ENCODE data around the gene PPARD. TPM values are rescaled to one million over a fixed set of nuclear protein-coding genes. Genes with fewer than 3 reads are reported as not detected.

The PPARD gene
- total and polyA plus RNA-seq, 2 of the 13 experiments (the other 11 are each of a cell fraction or from before 2014, with no cell fraction given), result 6.1 to 13.3 TPM

DNA sequence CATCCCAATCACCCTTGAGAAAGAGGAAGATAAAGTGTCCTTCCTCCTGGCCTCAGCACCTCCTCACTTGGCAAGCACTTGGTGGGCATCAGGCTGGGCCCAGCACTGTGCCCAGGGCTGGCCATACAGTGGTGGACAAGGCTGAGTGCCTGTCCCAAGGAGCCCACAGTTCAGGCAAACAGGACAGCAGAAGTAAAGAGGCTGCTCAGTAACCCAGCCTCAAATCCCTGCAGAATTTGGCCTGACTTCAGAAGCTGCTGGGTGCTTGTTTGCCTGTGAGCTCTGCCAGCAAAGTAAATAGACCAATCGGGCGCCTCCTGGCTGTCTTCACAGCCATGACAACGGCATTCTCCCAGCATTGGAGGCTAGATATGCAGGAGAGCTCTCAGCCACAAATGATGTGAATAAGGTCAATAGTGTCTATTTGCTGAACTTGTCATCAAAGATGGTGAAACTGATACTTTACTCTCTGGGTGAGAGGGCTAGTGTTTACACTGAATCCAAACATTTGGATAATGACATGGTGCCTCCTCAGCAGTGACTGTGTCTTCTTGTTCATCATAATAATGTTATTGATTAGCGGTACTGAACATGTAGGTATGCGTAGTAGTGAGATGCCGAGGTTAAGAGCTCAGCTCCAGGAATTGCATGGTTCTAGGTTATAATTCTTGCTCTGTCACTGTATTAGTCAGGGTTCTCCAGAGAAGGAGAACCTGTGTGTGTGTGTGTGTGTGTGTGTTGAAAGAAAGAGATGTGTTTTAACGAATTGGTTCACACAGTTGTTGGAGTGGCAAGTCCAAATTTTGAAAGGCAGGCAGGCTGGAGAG lies 72.9 kb downstream of the PPARD start (continued):
- TF ChIP-seq ZNF761 (CRISPR knock-in tag; conservative IDR thresholded peaks at IDR 0.05), result peak; percentile 71; the same call in 1 of the 2 replicates
- TF ChIP-seq KLF15 (CRISPR knock-in tag; IDR thresholded peaks at IDR 0.05; ENCODE audit: borderline replicate concordance), result no peak
- peak; percentile 68; the same call in 1 of the 2 replicates for TF ChIP-seq CBX5 (CRISPR knock-in tag; IDR thresholded peaks at IDR 0.05; ENCODE audit: borderline replicate concordance)
- peak; percentile 27 for TF ChIP-seq MED8 (CRISPR knock-in tag; IDR thresholded peaks at IDR 0.05; ENCODE audit: insufficient replicate concordance)
- peak; percentile 82; the same call in 1 of the 2 replicates for TF ChIP-seq AKAP8 (CRISPR knock-in tag; IDR thresholded peaks at IDR 0.05)
- no peak for TF ChIP-seq RBFOX2 (IDR thresholded peaks at IDR 0.05; ENCODE audit: low read depth, low read length)
- TF ChIP-seq HMG20B (CRISPR knock-in tag; conservative IDR thresholded peaks at IDR 0.05), result peak; percentile 98
- TF ChIP-seq REST (IDR thresholded peaks at IDR 0.05; ENCODE audit: borderline replicate concordance in 1 of 2, low read depth in 1 of 2, low read length in 2 of 2), result peak in 1 of 2 experiments; percentile 54; a peak in 1 of 4 replicates
- peak; percentile 91 for TF ChIP-seq FOSL2 (CRISPR knock-in tag; IDR thresholded peaks at IDR 0.05)
- no peak for TF ChIP-seq ZNF549 (CRISPR knock-in tag; IDR thresholded peaks at IDR 0.05)
- 0 out of 2 replicates have a peak, but pooled peaks have one; percentile 30 for TF ChIP-seq RNF2 (conservative IDR thresholded peaks at IDR 0.05; ENCODE audit: low read depth)
- TF ChIP-seq NR2F6 (IDR thresholded peaks at IDR 0.05), result peak; percentile 98
- peak; percentile 97 for TF ChIP-seq NR2F6 (CRISPR knock-in tag; IDR thresholded peaks at IDR 0.05)
- TF ChIP-seq MIER2 (CRISPR knock-in tag; IDR thresholded peaks at IDR 0.05), result peak; percentile 88
- TF ChIP-seq ZNF121 (CRISPR knock-in tag; IDR thresholded peaks at IDR 0.05), result peak; percentile 28; the same call in 1 of the 2 replicates
- no peak for TF ChIP-seq NCOA5 (CRISPR knock-in tag; IDR thresholded peaks at IDR 0.05)
- peak; percentile 93 for TF ChIP-seq TEAD3 (CRISPR knock-in tag; optimal IDR thresholded peaks at IDR 0.05; ENCODE audit: borderline replicate concordance)
- TF ChIP-seq, protein P1, sequence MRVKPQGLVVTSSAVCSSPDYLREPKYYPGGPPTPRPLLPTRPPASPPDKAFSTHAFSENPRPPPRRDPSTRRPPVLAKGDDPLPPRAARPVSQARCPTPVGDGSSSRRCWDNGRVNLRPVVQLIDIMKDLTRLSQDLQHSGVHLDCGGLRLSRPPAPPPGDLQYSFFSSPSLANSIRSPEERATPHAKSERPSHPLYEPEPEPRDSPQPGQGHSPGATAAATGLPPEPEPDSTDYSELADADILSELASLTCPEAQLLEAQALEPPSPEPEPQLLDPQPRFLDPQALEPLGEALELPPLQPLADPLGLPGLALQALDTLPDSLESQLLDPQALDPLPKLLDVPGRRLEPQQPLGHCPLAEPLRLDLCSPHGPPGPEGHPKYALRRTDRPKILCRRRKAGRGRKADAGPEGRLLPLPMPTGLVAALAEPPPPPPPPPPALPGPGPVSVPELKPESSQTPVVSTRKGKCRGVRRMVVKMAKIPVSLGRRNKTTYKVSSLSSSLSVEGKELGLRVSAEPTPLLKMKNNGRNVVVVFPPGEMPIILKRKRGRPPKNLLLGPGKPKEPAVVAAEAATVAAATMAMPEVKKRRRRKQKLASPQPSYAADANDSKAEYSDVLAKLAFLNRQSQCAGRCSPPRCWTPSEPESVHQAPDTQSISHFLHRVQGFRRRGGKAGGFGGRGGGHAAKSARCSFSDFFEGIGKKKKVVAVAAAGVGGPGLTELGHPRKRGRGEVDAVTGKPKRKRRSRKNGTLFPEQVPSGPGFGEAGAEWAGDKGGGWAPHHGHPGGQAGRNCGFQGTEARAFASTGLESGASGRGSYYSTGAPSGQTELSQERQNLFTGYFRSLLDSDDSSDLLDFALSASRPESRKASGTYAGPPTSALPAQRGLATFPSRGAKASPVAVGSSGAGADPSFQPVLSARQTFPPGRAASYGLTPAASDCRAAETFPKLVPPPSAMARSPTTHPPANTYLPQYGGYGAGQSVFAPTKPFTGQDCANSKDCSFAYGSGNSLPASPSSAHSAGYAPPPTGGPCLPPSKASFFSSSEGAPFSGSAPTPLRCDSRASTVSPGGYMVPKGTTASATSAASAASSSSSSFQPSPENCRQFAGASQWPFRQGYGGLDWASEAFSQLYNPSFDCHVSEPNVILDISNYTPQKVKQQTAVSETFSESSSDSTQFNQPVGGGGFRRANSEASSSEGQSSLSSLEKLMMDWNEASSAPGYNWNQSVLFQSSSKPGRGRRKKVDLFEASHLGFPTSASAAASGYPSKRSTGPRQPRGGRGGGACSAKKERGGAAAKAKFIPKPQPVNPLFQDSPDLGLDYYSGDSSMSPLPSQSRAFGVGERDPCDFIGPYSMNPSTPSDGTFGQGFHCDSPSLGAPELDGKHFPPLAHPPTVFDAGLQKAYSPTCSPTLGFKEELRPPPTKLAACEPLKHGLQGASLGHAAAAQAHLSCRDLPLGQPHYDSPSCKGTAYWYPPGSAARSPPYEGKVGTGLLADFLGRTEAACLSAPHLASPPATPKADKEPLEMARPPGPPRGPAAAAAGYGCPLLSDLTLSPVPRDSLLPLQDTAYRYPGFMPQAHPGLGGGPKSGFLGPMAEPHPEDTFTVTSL (CRISPR knock-in tag; IDR thresholded peaks at IDR 0.05; ENCODE audit: borderline replicate concordance), result peak; percentile 90; the same call in 1 of the 2 replicates
- TF ChIP-seq HDAC1 (CRISPR knock-in tag; IDR thresholded peaks at IDR 0.05), result peak; percentile 97
- no peak for TF ChIP-seq GABPA (IDR thresholded peaks at IDR 0.05; ENCODE audit: low read depth, low read length)
- TF ChIP-seq GABPA (CRISPR knock-in tag; IDR thresholded peaks at IDR 0.05; ENCODE audit: low read depth), result peak; percentile 58; the same call in 1 of the 2 replicates
- TF ChIP-seq KMT2B (CRISPR knock-in tag; IDR thresholded peaks at IDR 0.05), result peak; percentile 73
- TF ChIP-seq NFATC3 (CRISPR knock-in tag; IDR thresholded peaks at IDR 0.05), result 0 out of 2 replicates have a peak, but pooled peaks have one; percentile 23

Measured in HepG2 (cell line).